ENCODE measurements around the gene STAT4. TPM values are rescaled to one million over a fixed set of nuclear protein-coding genes. Genes with fewer than 3 reads are reported as not detected.

STAT4 gene
- total RNA-seq, 1 experiment from 2014 or later: 0.33 TPM

GRCh38 chr2:191064590-191064989 is 86.2 kb downstream of the STAT4 start:
- H3K4ac ChIP-seq (ENCODE audit: low read depth, low read length): no peak overlapping the region
- no peaks in the 10 kb centered on the region for H3K9me3 ChIP-seq (ENCODE audit: control insufficient read depth, low read depth, low read length)
- H3K9ac ChIP-seq (ENCODE audit: extremely low read depth, insufficient read length, low read length): no peak overlapping the region
- H3K14ac ChIP-seq (ENCODE audit: insufficient read depth, low read length): no peak overlapping the region
- 0 out of 2 replicates have a peak, but pooled peaks cover 2% of the 10 kb centered on the region for H3K27me3 ChIP-seq (ENCODE audit: insufficient read depth, low read length)
- H3K23me2 ChIP-seq (ENCODE audit: insufficient read length, low read depth, low read length, poor library complexity, severe bottlenecking): no peaks in the 10 kb centered on the region
- no peak overlapping the region for H2BK20ac ChIP-seq (ENCODE audit: low read depth, low read length, poor library complexity, severe bottlenecking)
- DNase-seq: no peak
- H3K4me3 Mint-ChIP-seq: no peak overlapping the region
- no peak overlapping the region for H3T11ph ChIP-seq (ENCODE audit: low read length)
- H2BK12ac ChIP-seq (ENCODE audit: insufficient read length, low read depth, low read length): no peak overlapping the region
- no peak overlapping the region for H3K56ac ChIP-seq (ENCODE audit: insufficient read length, low read depth, low read length)
- H3K9me3 Mint-ChIP-seq: no peaks in the 10 kb centered on the region
- H2AK5ac ChIP-seq (ENCODE audit: insufficient read length, low read length): no peak overlapping the region
- no peak overlapping the region for H3K18ac ChIP-seq (ENCODE audit: insufficient read length, low read depth, low read length)
- no CpG with 5 or more reads among the region's 9 CpGs for WGBS (ENCODE audit: extremely low coverage, insufficient read length, low lambda C conversion rate)
- no peaks in the 10 kb centered on the region for H3K79me1 ChIP-seq (ENCODE audit: insufficient read depth, low read depth, low read length, poor library complexity, severe bottlenecking)
- H2BK5ac ChIP-seq (ENCODE audit: insufficient read length, low read length): no peak overlapping the region
- no peak overlapping the region for H3K27ac Mint-ChIP-seq
- peaks cover 3% of the 10 kb centered on the region; the same call in 1 of the 2 replicates for H3K4me1 ChIP-seq (ENCODE audit: insufficient read depth, low read length)
- no peak overlapping the region for H3K27ac ChIP-seq (ENCODE audit: insufficient read length, low read depth, low read length)
- H2BK15ac ChIP-seq (ENCODE audit: low read depth, low read length): no peak overlapping the region
- no peak overlapping the region for H2BK120ac ChIP-seq (ENCODE audit: low read depth, low read length, poor library complexity, severe bottlenecking)
- H3K27me3 Mint-ChIP-seq (ENCODE audit: low read depth): no peaks in the 10 kb centered on the region
- H4K20me1 ChIP-seq (ENCODE audit: control insufficient read depth, insufficient read depth, insufficient read length): no peaks in the 10 kb centered on the region
- peaks cover 0 to 9% of the 10 kb centered on the region in 2 experiments; a peak in 2 of 4 replicates for H3K4me1 Mint-ChIP-seq
- no peak overlapping the region for H3K4me2 ChIP-seq (ENCODE audit: insufficient read depth, insufficient read length, low read length)
- no peak overlapping the region for H4K91ac ChIP-seq (ENCODE audit: insufficient read length, low read depth, low read length)
- H4K8ac ChIP-seq (replicated peaks; ENCODE audit: insufficient read length, low read depth, low read length): no peak overlapping the region
- H3K79me2 ChIP-seq (ENCODE audit: insufficient read depth, low read length): no peaks in the 10 kb centered on the region
- no peak for TF ChIP-seq CTCF (conservative IDR thresholded peaks at IDR 0.05)
- H2AFZ ChIP-seq (ENCODE audit: low read length): no peak overlapping the region
- no peak overlapping the region for H4K5ac ChIP-seq (ENCODE audit: insufficient read length, low read depth, low read length)
- no peak overlapping the region for H3K23ac ChIP-seq (ENCODE audit: insufficient read length, low read depth, low read length)
- no peaks in the 10 kb centered on the region for H3K36me3 Mint-ChIP-seq (ENCODE audit: insufficient read depth in 1 of 3, low read depth in 3 of 3)
